HFF-Myc (cell line): ENCODE results near the gene SOX13.

ENCODE experiments used
- DNase-seq: peaks from one replicate; pipeline ENCODE4 v3.0.0-alpha.2; 2011; ENCODE audit warnings: low read depth; ENCODE audit errors: extremely low read depth
- H3K4me3 ChIP-seq: replicated peaks from 2 replicates; pipeline ENCODE4 v1.5.1; 2011; ENCODE audit warnings: low read depth, mild to moderate bottlenecking, control low read depth, low read length
- TF ChIP-seq, protein P1 (sequence below): IDR thresholded peaks from 2 replicates; pipeline ENCODE4 v1.5.1; 2012; ENCODE audit warnings: mild to moderate bottlenecking, low read depth, low read length, control low read depth; ENCODE audit errors: missing control alignments

SOX13 gene

DNA sequence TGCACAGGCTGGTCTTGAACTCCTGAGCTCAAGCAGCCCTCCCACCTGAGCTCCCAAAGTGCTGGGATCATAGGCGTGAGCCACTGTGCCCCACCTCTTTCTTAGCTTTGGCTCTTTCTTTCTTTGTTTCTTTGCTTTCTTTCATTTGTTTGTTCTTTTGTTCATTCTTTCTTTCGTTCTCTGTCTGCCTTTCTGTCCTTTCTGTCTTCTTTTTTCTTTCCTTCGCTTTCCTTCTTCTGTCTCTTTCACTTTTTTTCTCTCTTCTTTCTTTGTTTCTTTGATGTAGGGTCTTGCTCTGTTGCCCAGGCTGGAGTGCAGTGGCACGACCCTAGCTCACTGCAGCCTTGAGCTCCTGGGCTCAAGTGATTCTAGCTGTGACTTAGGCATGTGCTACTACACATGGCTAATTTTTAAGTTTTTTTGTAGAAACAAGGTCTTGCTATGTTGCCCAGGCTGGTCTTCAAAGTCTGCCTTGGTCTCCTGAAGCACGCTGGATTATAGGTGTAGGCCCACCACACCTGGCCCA, 18.9 kb downstream of the SOX13 start:
- TF ChIP-seq, protein P1, sequence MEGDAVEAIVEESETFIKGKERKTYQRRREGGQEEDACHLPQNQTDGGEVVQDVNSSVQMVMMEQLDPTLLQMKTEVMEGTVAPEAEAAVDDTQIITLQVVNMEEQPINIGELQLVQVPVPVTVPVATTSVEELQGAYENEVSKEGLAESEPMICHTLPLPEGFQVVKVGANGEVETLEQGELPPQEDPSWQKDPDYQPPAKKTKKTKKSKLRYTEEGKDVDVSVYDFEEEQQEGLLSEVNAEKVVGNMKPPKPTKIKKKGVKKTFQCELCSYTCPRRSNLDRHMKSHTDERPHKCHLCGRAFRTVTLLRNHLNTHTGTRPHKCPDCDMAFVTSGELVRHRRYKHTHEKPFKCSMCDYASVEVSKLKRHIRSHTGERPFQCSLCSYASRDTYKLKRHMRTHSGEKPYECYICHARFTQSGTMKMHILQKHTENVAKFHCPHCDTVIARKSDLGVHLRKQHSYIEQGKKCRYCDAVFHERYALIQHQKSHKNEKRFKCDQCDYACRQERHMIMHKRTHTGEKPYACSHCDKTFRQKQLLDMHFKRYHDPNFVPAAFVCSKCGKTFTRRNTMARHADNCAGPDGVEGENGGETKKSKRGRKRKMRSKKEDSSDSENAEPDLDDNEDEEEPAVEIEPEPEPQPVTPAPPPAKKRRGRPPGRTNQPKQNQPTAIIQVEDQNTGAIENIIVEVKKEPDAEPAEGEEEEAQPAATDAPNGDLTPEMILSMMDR, result no peak
- no peak overlapping the region for H3K4me3 ChIP-seq
- DNase-seq, result no peak

DNA sequence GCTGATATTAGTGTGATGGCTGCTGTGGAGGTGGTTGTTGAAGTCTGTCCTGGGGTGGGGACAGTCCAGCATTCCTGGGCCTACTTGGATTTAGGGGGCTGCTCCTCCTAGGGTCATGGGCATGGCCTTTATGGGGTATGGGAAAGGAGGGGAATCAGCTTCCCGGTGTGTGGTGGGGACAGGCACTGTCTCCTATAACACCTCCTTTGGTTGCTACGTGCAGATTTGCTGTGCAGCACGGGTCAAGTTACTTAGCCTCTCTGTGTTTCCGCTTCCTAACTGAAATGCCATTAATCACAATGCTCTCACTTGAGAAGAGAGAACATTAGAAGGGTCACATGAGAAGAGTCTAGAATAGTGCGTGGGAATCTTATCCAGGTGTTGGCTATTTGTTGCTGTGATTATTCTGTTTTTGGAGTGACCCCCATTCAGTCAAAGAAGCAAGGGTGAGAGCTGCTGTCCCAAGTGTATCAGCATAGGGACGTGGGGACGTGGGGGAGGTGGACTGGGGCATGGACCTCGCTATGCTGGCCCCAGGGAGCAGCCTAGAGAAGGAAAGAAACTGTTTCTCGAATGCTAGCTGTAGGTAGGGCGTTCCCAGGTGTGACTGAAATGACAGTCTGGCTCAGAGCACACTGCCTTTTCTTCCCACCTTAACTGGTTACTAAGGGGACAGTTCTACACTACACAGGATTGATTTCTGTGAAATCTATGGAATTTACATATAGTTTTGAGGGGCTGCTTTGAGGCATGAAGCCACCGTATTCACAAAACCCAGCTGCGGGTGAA, 19.9 kb downstream of the SOX13 start:
- no peak overlapping the region for H3K4me3 ChIP-seq
- TF ChIP-seq, protein P1, result no peak
- DNase-seq, result no peak

DNA sequence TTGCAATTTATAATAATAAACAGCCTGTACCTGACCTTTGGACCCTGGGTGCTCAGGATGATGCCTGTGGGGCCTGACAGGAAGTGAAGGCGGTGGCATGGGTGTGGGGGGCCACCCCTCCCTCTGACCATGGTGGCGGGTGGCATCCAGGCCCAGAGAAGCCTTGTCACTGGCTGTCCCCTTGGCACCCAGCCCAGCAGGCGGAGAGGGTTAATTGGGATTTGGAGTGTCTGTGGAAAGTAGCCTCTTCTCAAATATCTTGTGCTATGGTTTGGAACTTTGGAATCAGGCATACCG, 20.5 kb downstream of the SOX13 start:
- no peak overlapping the region for H3K4me3 ChIP-seq
- TF ChIP-seq, protein P1, result no peak
- DNase-seq, result no peak

DNA sequence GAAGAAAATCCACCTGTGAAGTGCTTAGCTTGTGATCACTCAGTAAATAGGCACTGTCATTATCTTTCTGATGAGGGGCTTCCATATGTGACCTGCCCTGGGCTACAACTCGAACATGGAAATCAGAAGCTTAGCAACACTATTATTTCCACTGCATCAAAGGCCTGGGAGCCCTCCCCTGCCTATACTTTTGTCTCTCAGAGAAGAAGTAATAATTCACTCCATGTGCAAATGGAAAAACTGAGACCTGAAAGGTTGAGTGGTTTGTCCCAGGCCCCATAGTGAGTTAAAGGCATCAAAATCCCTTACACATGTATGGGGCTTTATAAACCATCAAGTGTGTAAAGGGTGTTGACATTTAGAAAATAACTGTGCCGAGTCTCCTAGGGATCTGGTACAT, 20.9 kb downstream of the SOX13 start:
- TF ChIP-seq, protein P1, result no peak
- DNase-seq, result no peak
- H3K4me3 ChIP-seq, result no peak overlapping the region

DNA sequence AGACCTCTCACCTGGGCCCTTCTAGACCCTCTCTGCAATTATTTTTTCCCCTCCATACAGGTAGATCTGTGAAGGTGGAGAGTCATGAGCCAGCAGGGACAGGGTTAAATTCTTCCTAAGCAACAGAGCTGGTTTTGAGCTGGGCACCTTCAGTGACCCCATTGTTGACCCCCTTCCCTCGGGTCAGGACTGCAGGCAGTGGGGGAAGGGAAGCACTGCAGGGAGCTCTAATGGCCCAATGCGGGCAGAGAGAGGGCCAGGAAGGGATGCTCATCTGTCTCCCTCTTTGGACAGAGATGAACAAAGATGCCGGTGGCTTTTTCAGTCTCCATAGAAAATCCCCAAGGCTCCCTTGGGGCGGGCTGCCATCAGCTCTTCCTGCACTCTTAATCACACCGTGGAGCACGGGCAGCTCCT, 21.4 kb downstream of the SOX13 start:
- no peak overlapping the region for H3K4me3 ChIP-seq
- DNase-seq, result no peak
- TF ChIP-seq, protein P1, result no peak

DNA sequence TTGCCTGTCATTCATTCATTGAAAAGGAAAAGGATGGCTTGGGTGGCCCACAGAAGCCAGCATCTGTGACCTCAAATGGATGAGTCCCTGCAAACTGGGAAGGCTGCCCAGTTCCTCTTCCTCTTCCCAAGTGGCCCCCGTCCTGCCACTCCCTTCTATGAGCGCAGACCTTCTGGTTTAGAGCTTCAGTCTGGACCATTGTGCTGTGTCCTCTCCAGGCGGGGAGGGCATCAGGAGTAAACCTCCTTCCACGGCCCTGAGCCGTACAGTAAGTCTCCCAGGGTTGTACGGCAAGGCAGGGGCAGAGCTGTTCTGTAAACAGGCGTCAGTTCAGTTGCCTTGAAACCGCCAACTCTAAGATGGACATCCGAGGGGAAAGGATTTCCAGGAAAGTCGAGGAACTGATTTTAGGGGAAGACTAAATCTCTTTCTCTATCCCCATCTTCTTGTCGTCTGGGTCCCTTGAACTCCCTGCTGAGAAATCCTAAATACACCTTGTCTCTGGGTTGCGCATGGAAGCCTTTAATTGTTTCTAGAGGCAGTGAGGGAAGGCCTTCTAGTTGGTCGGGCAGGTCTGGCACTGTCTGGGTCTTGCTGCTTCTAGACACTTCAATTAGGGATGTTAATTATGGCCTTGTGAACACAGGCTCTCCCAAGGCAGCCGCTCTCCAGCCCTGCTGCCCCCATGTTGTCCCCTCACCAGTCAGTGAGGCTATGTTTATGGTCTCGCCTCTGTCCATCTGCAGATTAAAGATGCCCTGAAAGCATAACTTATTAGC, 22.1 kb downstream of the SOX13 start:
- no peak for DNase-seq
- TF ChIP-seq, protein P1, result no peak
- no peak overlapping the region for H3K4me3 ChIP-seq
